ENCODE results near the gene KSR2.

- TF ChIP-seq, protein P1, sequence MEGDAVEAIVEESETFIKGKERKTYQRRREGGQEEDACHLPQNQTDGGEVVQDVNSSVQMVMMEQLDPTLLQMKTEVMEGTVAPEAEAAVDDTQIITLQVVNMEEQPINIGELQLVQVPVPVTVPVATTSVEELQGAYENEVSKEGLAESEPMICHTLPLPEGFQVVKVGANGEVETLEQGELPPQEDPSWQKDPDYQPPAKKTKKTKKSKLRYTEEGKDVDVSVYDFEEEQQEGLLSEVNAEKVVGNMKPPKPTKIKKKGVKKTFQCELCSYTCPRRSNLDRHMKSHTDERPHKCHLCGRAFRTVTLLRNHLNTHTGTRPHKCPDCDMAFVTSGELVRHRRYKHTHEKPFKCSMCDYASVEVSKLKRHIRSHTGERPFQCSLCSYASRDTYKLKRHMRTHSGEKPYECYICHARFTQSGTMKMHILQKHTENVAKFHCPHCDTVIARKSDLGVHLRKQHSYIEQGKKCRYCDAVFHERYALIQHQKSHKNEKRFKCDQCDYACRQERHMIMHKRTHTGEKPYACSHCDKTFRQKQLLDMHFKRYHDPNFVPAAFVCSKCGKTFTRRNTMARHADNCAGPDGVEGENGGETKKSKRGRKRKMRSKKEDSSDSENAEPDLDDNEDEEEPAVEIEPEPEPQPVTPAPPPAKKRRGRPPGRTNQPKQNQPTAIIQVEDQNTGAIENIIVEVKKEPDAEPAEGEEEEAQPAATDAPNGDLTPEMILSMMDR (IDR thresholded peaks at IDR 0.05), result no peak
- TF ChIP-seq POLR2A (IDR thresholded peaks at IDR 0.05), result no peak
Measured at GRCh38 chr12:118015944-118016343, 47.2 kb upstream of the KSR2 start.

All from testis (tissue), 2 donors.